OCI-LY3 (cell line): ENCODE data around the gene LYPLA2.

ENCODE experiments used
- EZH2phosphoT487 ChIP-seq: fragments of 200-600 bp; shearing (Covaris generic); IDR thresholded peaks from 2 replicates; pipeline ENCODE4 v1.6.1; 2018; ENCODE audit warnings: antibody characterized with exemption, mixed run types, low read depth
- TF ChIP-seq, protein P1 (sequence below): fragments of 200-600, 300-600 bp; sonication (generic); IDR thresholded peaks from 2 replicates; pipeline ENCODE4 v1.5.1; 2014; ENCODE audit warnings: antibody characterized with exemption, low read length, low read depth

DNA sequence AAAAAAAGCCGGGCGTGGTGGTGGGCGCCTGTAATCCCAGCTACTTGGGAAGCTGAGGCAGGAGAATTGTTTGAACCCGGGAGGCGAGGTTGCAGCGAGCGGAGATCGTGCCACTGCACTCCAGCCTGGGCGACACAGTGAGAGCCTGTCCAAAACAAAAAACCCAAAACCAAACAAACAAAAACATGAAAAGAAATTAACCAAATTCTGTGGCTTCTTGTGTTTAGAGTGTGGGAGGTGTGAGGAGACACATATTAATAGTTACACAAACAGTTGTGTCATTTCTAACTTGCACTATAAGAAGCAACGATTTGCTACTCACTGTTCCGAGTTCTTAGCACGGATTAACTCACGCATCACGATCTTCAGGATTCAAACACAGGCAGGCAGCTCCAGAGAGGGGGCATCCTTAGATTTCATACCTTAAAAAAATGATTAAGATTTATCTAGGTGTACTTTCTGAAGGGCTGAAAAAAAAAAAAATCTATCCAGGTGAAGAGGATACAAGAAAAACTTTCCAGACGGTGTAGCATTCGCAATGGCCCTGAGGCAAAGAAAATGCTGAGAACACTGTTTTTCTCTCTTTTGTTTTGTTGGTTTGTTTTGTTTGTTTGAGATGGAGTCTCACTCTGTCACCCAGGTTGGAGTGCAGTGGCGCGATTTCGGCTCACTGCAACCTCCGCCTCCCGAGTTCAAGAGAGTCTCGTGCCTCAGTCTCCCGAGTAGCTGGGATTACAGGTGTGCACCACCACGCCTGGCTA lies 35.0 kb downstream of the LYPLA2 start:
- TF ChIP-seq, protein P1, sequence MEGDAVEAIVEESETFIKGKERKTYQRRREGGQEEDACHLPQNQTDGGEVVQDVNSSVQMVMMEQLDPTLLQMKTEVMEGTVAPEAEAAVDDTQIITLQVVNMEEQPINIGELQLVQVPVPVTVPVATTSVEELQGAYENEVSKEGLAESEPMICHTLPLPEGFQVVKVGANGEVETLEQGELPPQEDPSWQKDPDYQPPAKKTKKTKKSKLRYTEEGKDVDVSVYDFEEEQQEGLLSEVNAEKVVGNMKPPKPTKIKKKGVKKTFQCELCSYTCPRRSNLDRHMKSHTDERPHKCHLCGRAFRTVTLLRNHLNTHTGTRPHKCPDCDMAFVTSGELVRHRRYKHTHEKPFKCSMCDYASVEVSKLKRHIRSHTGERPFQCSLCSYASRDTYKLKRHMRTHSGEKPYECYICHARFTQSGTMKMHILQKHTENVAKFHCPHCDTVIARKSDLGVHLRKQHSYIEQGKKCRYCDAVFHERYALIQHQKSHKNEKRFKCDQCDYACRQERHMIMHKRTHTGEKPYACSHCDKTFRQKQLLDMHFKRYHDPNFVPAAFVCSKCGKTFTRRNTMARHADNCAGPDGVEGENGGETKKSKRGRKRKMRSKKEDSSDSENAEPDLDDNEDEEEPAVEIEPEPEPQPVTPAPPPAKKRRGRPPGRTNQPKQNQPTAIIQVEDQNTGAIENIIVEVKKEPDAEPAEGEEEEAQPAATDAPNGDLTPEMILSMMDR = no peak
- no peak for TF ChIP-seq EZH2phosphoT487
